Chondrocyte (in vitro differentiated cells): ENCODE measurements around the gene ALPK3. TPM values are rescaled to one million over a fixed set of nuclear protein-coding genes. Genes with fewer than 3 reads are reported as not detected.

Experiments used
- DNase-seq: peaks from one replicate; pipeline ENCODE4 v3.0.0; 2021; ENCODE audit warnings: mixed read lengths, low spot score
- H3K27ac Mint-ChIP-seq: one replicate; pipeline ENCODE4 v1.8.0; 2021; ENCODE audit warnings: mild to moderate bottlenecking, moderate library complexity, mixed read lengths; ENCODE audit not compliant: unreplicated experiment
- H3K27me3 Mint-ChIP-seq: 2 replicates; pipeline ENCODE4 v1.8.0; 2021; ENCODE audit warnings: low read depth, mixed read lengths
- H3K36me3 Mint-ChIP-seq: 2 replicates; pipeline ENCODE4 v1.8.0; 2021; ENCODE audit warnings: low read depth, mixed read lengths
- H3K4me1 Mint-ChIP-seq: 2 replicates; pipeline ENCODE4 v1.8.0; 2021; ENCODE audit warnings: low read depth, mild to moderate bottlenecking, mixed read lengths
- H3K4me3 Mint-ChIP-seq: one replicate; pipeline ENCODE4 v1.8.0; 2021; ENCODE audit warnings: mild to moderate bottlenecking, moderate library complexity, mixed read lengths; ENCODE audit not compliant: unreplicated experiment
- H3K9me3 Mint-ChIP-seq: 2 replicates; pipeline ENCODE4 v1.8.0; 2021; ENCODE audit warnings: low read depth, mixed read lengths
- total RNA-seq: library from RNA; stranded (reverse); gene quantifications from 3 replicates; pipeline ENCODE4 v1.2.1, GENCODE V29; 2021
- TF ChIP-seq, protein P1 (sequence below): fragments of 200-600 bp; sonication (generic); IDR thresholded peaks from 2 replicates; pipeline ENCODE4 v1.5.0; 2021; ENCODE audit warnings: antibody characterized with exemption, mild to moderate bottlenecking, moderate library complexity

The ALPK3 gene
- total RNA-seq, 1 donor from 2014 or later, result 6.4 TPM

DNA sequence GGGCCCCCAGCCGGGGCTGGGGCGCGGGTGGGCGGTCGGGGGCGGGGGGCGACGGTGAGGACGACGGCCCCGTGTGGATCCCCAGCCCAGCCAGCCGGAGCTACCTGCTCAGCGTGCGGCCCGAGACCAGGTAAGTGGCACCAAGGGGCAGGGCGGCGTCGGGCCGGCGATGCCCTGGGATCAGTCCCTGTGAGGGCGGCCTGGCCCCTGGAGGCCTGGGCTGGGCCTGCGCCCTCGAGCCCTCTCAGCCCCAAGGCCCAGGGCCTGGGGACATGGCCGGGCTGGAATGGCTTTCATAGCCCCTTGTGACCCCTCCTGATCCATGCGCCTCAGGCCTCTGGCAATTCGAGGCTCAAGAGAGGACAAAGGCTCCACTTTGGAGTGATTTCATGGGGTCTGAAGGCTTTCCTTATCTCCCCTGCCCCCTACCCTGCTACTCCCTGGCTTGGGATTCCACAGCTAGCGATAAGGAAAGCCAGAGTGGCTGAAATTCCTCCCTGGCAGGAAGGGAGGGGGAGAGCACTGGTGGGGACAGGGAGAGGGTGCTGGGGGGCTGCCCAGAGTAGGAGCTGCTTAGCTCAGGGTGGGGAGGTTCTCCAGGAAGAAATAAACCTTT, 418 bp downstream of the ALPK3 start:
- TF ChIP-seq, protein P1, sequence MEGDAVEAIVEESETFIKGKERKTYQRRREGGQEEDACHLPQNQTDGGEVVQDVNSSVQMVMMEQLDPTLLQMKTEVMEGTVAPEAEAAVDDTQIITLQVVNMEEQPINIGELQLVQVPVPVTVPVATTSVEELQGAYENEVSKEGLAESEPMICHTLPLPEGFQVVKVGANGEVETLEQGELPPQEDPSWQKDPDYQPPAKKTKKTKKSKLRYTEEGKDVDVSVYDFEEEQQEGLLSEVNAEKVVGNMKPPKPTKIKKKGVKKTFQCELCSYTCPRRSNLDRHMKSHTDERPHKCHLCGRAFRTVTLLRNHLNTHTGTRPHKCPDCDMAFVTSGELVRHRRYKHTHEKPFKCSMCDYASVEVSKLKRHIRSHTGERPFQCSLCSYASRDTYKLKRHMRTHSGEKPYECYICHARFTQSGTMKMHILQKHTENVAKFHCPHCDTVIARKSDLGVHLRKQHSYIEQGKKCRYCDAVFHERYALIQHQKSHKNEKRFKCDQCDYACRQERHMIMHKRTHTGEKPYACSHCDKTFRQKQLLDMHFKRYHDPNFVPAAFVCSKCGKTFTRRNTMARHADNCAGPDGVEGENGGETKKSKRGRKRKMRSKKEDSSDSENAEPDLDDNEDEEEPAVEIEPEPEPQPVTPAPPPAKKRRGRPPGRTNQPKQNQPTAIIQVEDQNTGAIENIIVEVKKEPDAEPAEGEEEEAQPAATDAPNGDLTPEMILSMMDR, result peak; percentile 1
- H3K27me3 Mint-ChIP-seq, result no peaks in the 10 kb centered on the region
- H3K4me1 Mint-ChIP-seq, result peaks cover 25% of the 10 kb centered on the region
- H3K36me3 Mint-ChIP-seq, result peaks cover 8% of the 10 kb centered on the region
- H3K4me3 Mint-ChIP-seq, result peak overlapping the region; percentile 54
- no peak for DNase-seq
- peak overlapping the region; percentile 85 for H3K27ac Mint-ChIP-seq
- H3K9me3 Mint-ChIP-seq, result no peaks in the 10 kb centered on the region

DNA sequence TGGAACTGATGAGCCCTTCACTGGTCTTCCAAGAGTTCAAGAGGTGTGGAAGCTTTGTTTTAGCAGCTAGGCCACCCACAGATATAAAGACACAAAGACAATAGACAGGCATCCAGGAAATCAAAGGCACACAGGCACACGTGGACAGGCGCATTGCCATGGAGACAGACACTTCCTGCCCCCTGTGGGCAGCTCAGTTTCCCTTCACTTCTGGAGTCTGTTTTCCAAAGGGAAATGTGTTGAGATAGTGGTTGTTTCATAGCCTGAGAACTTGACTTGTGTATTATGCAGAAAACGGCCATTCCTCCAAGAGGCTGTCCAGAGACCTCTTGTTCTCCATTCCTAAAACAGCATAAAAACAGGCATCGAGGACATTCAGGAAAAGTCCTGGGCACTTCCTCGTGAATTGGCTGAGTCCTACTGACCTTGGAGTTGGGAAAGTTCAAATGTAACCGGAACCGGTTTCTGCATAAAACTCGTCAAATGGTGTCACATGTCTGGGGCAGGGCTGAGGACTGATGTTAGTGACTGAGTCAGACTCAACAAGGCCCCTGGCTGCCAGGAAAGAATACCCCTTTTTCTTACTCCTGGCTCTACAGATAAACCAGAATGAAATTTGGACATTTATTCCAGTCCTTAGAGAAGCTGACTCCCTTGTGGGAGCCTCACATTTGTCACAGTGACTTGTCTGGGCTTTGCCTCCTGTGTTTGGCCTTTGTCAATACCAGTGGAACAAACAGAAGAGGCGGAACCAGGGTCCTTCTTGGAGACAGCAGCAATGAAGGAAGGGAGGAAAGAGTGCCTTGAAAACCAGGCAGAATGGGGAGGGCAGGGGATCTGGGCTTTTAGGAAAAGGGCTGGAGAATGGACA, 1.3 kb downstream of the ALPK3 start:
- Mint-ChIP-seq H3K27me3 (no peaks in the 10 kb centered on the region), H3K36me3 (peaks cover 5% of the 10 kb centered on the region), H3K9me3 (no peaks in the 10 kb centered on the region), H3K27ac (peak overlapping the region; percentile 85), H3K4me1 (peaks cover 25% of the 10 kb centered on the region), H3K4me3 (peak overlapping the region; percentile 54)
- DNase-seq, result no peak
- TF ChIP-seq, protein P1, result peak; percentile 9

DNA sequence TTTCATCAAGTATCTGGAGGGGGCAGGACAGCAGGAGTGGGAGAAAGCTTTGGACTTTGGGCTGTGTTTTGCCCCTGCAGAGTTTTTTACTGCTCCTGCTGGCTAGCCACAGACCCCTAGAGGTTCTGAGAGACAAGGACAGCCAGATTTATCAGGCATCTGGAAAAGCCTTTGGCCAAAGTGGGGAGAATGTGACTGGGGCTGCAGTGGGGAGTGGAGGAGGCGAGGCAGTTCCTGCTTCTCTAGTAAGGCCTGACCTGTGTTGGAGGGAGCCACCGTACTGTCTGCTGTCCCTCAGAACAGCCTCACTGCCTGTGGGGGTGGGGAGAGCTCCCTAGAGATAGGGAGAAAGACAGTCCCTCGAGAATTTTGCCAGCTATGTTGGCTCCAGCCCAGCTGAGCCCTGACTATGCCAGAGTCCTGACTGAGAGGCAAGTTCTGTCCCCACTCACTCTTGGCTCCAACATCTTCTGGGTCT, 2.2 kb downstream of the ALPK3 start:
- TF ChIP-seq, protein P1, result no peak
- H3K27ac Mint-ChIP-seq, result peak overlapping the region; percentile 85
- peak overlapping the region; percentile 54 for H3K4me3 Mint-ChIP-seq
- peak; percentile 54 for DNase-seq
- peaks cover 5% of the 10 kb centered on the region for H3K36me3 Mint-ChIP-seq
- H3K9me3 Mint-ChIP-seq, result no peaks in the 10 kb centered on the region
- peaks cover 25% of the 10 kb centered on the region for H3K4me1 Mint-ChIP-seq
- H3K27me3 Mint-ChIP-seq, result no peaks in the 10 kb centered on the region

DNA sequence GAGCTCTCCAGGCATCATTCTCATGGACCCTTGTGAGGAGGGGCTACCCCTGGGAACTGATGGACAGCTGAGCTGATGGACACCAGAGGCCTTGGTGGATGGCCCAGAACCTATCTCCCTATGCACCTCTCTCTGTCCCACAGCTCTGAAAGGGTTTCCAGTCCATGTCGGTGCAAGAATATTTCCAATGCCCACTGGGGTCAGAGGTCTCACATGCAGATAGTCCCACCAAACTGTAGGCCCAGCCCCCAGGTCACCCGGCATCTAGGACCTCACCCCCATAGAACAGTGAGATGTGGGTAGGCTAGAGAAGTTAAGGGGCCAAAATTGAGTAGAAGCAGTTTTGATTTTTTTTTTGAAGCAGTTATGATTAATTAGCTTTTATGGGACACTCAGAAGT, 2.6 kb downstream of the ALPK3 start:
- Mint-ChIP-seq H3K4me3 (no peak overlapping the region), H3K9me3 (no peaks in the 10 kb centered on the region), H3K27ac (no peak overlapping the region), H3K4me1 (peaks cover 25% of the 10 kb centered on the region), H3K27me3 (no peaks in the 10 kb centered on the region), H3K36me3 (peaks cover 5% of the 10 kb centered on the region)
- DNase-seq, result peak; percentile 21
- TF ChIP-seq, protein P1, result no peak

DNA sequence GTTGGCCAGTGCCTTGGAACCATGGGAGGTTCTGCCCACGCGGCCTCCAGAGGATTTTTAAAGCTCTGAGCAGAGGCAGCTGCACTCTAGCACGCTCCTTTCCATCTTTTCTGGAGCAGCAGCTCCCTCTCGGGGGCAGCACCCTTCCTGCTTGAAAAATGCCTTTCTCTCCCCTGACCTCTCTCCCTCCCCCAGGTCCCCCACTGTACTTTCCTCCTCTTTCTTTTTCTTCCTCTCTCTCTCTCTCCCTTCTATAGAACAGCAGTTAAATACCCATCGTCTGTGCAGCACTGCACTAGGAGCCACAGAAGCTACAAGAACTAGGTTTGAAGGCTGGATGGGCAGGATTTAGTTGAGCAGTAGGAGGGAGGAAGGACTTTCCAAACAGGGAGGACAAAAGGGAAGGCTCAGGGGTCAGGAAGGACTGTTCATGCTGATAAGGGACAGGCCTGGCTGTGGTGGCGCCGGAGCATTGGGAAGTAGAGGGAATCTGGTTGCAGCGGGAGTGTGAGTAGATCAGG, 4.4 kb downstream of the ALPK3 start:
- H3K36me3 Mint-ChIP-seq, result peaks cover 5% of the 10 kb centered on the region
- TF ChIP-seq, protein P1, result no peak
- H3K27me3 Mint-ChIP-seq, result no peaks in the 10 kb centered on the region
- no peak overlapping the region for H3K4me3 Mint-ChIP-seq
- no peak for DNase-seq
- no peaks in the 10 kb centered on the region for H3K9me3 Mint-ChIP-seq
- H3K4me1 Mint-ChIP-seq, result peaks cover 23% of the 10 kb centered on the region
- H3K27ac Mint-ChIP-seq, result no peak overlapping the region
